Urothelium cell line (cell line): ENCODE results near the gene GLE1.

ENCODE experiments used
- DNase-seq: peaks from one replicate; pipeline ENCODE4 v3.0.0; 2011; ENCODE audit warnings: low spot score, mixed read lengths
- FAIRE-seq: peaks from 2 replicates; lab custom pipeline; 2011; peaks lifted over from hg19 to GRCh38; lab: Jason Lieb, UNC

GLE1 gene

GRCh38 chr9:128587453-128587852, 82.9 kb downstream of the GLE1 start:
- no peak for FAIRE-seq
- no peak for DNase-seq

- no peak for DNase-seq
- no peak for FAIRE-seq
These were observed 84.2 kb downstream of the GLE1 start for GRCh38 chr9:128588581-128589233.
